Measurements from ENCODE around the gene FKBP15.
"Not testable (repeated sequence)": the region's sequence is repeated elsewhere in the genome, so short reads cannot be mapped to it uniquely, and the experiment has no call there.

Gene FKBP15

GRCh38 chr9:113152699-113153098 lies 68.4 kb downstream of the FKBP15 start:
- peak in 1 of 2 donors; percentile 41 for DNase-seq (ENCODE audit: low read depth in 2 of 2)
- no peak for TF ChIP-seq CTCF (IDR thresholded peaks at IDR 0.05; ENCODE audit: low read depth, low read length)
- no peak overlapping the region for H3K4me3 ChIP-seq (replicated peaks in 1 of 2; ENCODE audit: low read depth in 2 of 2, low read length in 2 of 2)

- DNase-seq (ENCODE audit: low read depth in 2 of 2): no peak
- peak overlapping the region; percentile 92 to 95 for H3K4me3 ChIP-seq (replicated peaks in 1 of 2; ENCODE audit: low read depth in 2 of 2, low read length in 2 of 2)
- TF ChIP-seq CTCF (IDR thresholded peaks at IDR 0.05; ENCODE audit: low read depth, low read length): no peak
Observed at GRCh38 chr9:113151696-113152630, 69.1 kb downstream of the FKBP15 start.

GRCh38 chr9:113150670-113151611 lies 70.1 kb downstream of the FKBP15 start, which contains the start of gene SLC31A2:
TSS of gene SLC31A2 (plus strand) at chr9:113151007. CDS start at chr9:113151075, 68 bp downstream.
- peak within 1 kb of the TSS; percentile 92 to 95 for H3K4me3 ChIP-seq (replicated peaks in 1 of 2; ENCODE audit: low read depth in 2 of 2, low read length in 2 of 2)
- peak; percentile 80 to 83 for DNase-seq (ENCODE audit: low read depth in 2 of 2)
- TF ChIP-seq CTCF (IDR thresholded peaks at IDR 0.05; ENCODE audit: low read depth, low read length): peak; percentile 16

GRCh38 chr9:113149561-113149960 lies 71.5 kb downstream of the FKBP15 start:
- DNase-seq (ENCODE audit: low read depth in 2 of 2); H3K4me3 ChIP-seq (replicated peaks in 1 of 2; ENCODE audit: low read depth in 2 of 2, low read length in 2 of 2): not testable (repeated sequence)

- DNase-seq (ENCODE audit: low read depth in 2 of 2): no peak
- no peak overlapping the region for H3K4me3 ChIP-seq (replicated peaks in 1 of 2; ENCODE audit: low read depth in 2 of 2, low read length in 2 of 2)
Observed at GRCh38 chr9:113148781-113149510, 72.1 kb downstream of the FKBP15 start.

GRCh38 chr9:113148372-113148705 lies 72.7 kb downstream of the FKBP15 start:
- H3K4me3 ChIP-seq (replicated peaks in 1 of 2; ENCODE audit: low read depth in 2 of 2, low read length in 2 of 2): no peak overlapping the region
- DNase-seq (ENCODE audit: low read depth in 2 of 2): no peak
- TF ChIP-seq CTCF (IDR thresholded peaks at IDR 0.05; ENCODE audit: low read depth, low read length): no peak

More at GRCh38 chr9:113148781-113149510, 72.1 kb downstream of the FKBP15 start:
- no peak for TF ChIP-seq CTCF (IDR thresholded peaks at IDR 0.05; ENCODE audit: low read depth, low read length)
